Fibroblast of villous mesenchyme (primary cell): ENCODE measurements around the gene LHX3. TPM values are rescaled to one million over a fixed set of nuclear protein-coding genes. Genes with fewer than 3 reads are reported as not detected.

ENCODE experiments used
- DNase-seq: peaks from one replicate; pipeline ENCODE4 v3.0.0-alpha.2; 2010; ENCODE audit warnings: low read depth
- H3K4me3 ChIP-seq: 2 replicates; pipeline ENCODE4 v1.5.1; 2011; ENCODE audit warnings: low read depth, mild to moderate bottlenecking, low read length
- total RNA-seq: library from RNA; depleted of rRNA; stranded (reverse); fragments of >200 nt; gene quantifications from 2 replicates; pipeline ENCODE4 v1.2.3, GENCODE V29; 2012
- TF ChIP-seq, protein P1 (sequence below): IDR thresholded peaks from 2 replicates; pipeline ENCODE4 v1.5.1; 2012; ENCODE audit warnings: low read depth, mild to moderate bottlenecking, low read length; ENCODE audit not compliant: insufficient read depth

Gene LHX3
- total RNA-seq, 1 donor = not detected

- TF ChIP-seq, protein P1, sequence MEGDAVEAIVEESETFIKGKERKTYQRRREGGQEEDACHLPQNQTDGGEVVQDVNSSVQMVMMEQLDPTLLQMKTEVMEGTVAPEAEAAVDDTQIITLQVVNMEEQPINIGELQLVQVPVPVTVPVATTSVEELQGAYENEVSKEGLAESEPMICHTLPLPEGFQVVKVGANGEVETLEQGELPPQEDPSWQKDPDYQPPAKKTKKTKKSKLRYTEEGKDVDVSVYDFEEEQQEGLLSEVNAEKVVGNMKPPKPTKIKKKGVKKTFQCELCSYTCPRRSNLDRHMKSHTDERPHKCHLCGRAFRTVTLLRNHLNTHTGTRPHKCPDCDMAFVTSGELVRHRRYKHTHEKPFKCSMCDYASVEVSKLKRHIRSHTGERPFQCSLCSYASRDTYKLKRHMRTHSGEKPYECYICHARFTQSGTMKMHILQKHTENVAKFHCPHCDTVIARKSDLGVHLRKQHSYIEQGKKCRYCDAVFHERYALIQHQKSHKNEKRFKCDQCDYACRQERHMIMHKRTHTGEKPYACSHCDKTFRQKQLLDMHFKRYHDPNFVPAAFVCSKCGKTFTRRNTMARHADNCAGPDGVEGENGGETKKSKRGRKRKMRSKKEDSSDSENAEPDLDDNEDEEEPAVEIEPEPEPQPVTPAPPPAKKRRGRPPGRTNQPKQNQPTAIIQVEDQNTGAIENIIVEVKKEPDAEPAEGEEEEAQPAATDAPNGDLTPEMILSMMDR = no peak
- DNase-seq = no peak
- no peak overlapping the region for H3K4me3 ChIP-seq
Measured at GRCh38 chr9:136180586-136180985, 24.3 kb downstream of the LHX3 start.

DNA sequence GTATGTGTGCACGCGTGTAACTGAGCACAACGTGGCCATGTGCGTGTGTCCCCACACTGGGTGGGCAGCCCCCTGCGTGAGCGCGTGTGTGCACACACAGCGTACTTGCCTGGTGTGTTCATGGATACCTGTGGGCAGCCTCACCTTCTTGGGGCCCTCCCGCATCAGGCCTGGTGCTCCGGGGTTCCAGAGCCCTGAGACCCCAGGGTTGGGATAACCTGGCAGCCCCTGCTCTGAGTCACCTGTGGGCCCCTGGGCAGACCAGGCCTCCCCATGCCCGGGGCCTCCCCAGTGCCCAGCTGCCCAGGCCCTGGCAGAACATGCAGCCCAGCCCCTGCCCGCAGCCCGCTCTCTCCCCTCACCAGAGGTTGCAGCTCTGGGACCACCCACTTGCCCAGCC lies 25.2 kb downstream of the LHX3 start:
- DNase-seq = no peak

GRCh38 chr9:136179101-136179616 lies 25.8 kb downstream of the LHX3 start:
- DNase-seq = no peak
- TF ChIP-seq, protein P1 = no peak
- no peak overlapping the region for H3K4me3 ChIP-seq

More for the DNA sequence above, 25.2 kb downstream of the LHX3 start:
- TF ChIP-seq, protein P1 = no peak
- no peak overlapping the region for H3K4me3 ChIP-seq

- no peak for DNase-seq
- H3K4me3 ChIP-seq = no peak overlapping the region
- TF ChIP-seq, protein P1 = no peak
Measured at GRCh38 chr9:136178773-136179075, 26.2 kb downstream of the LHX3 start.

DNA sequence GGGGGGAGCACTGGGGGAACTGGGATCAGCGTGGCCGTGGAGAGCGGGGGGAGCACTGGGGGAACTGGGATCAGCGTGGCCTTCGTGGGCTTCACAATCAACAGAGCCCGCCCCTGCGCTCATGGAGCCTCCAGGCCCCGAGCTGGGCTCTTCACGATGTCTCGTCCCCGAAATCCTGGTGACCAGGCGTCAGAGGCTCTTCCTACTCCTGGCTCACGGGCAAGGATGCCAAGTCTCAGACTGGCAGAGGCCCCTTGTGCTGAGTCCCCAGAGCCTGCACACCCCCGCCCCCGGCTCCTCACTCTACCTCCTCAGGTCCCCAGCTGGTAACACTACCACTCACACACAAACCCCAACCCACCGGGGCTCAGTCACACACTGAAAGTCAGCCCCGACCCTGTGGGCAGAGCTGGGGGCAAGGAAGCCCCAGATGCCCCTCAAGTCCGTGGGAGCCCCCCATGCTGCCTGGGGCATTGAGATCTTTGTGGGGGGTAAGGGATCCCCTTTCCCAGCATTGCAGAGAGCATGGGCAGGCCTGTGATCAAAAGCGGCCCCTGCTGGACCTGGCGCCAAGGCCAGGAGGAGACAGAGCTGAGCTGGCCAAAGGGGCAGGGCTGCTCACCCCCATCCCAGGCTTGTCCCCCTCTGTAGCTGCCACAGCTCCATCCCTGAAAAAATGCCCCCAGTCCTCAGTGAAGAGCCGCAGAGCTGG lies 26.7 kb downstream of the LHX3 start:
- no peak for DNase-seq

GRCh38 chr9:136177224-136177623 lies 27.7 kb downstream of the LHX3 start:
- DNase-seq = no peak
- TF ChIP-seq, protein P1 = no peak
- no peak overlapping the region for H3K4me3 ChIP-seq

More for the DNA sequence above, 26.7 kb downstream of the LHX3 start:
- no peak overlapping the region for H3K4me3 ChIP-seq
- TF ChIP-seq, protein P1 = no peak
